ENCODE results near the gene IQGAP2. TPM values are rescaled to one million over a fixed set of nuclear protein-coding genes. Genes with fewer than 3 reads are reported as not detected.
"Not testable (repeated sequence)": the region's sequence is repeated elsewhere in the genome, so short reads cannot be mapped to it uniquely, and the experiment has no call there.

Gene IQGAP2
- polyA plus RNA-seq, 1 donor from 2014 or later, result 8.0 TPM

DNA sequence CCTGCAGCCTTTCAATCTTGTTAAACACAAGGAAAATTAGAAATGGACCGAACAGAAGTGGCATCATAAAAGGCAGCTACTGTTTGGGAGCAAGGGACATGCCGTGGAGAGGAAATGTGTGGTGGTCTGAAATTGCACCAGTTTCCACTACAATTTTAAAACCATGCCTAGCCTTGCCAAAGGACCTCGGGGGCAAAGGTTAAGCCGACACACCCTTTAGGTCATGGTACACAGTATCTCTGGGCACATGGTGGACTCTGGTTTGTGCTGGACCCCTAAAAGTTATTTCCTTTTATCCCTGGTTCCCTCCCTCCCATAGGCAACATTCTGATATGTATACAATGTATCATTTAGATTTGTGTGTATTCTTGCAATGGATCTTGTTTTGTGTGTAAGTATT, 142.1 kb downstream of the IQGAP2 start:
- peaks cover 2% of the 10 kb centered on the region for H3K36me3 Mint-ChIP-seq
- H3K4me1 Mint-ChIP-seq, result peaks cover 7 to 22% (median 18%) of the 10 kb centered on the region in 3 donors
- H3K27me3 Mint-ChIP-seq, result peaks cover 5% of the 10 kb centered on the region
- no peak overlapping the region for H3K4me3 Mint-ChIP-seq
- H3K27ac Mint-ChIP-seq, result no peak overlapping the region
- H3K9me3 Mint-ChIP-seq, result no peaks in the 10 kb centered on the region

DNA sequence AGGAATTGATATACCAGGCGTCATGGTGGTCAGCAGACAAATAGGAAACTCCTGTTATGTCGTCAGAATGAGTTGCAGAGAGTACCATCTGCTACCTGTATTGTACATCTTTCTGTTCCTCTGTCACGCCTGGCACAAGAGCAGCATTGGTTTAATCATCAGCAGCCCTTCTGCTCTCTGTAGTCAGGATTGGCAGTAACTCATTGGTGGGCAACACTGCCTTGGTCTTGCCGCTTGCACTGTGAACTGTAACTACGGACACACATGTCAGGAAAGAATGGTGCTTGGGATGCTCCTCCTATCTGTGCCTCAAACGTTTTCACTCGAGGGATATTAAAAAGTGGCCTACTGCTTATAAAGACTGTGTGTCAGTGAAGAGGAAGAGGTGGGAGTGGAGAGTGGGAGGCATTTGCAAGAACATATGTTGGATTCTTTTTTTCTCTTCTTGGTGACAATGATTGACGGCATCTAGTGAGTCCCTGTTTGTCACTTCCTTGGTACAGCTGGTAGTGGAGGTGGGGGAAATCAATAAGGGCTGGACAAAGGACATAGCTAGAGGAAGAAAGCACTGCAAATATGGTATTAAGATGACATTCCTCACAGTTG, 143.5 kb downstream of the IQGAP2 start:
- no peaks in the 10 kb centered on the region for H3K9me3 Mint-ChIP-seq
- peak overlapping the region; percentile 15 to 97 (median 88) for H3K27ac Mint-ChIP-seq
- H3K36me3 Mint-ChIP-seq, result peaks cover 2% of the 10 kb centered on the region
- H3K4me3 Mint-ChIP-seq, result peak overlapping the region in 3 of 4 donors; percentile 17 to 84 (median 75)
- H3K27me3 Mint-ChIP-seq, result peaks cover 2% of the 10 kb centered on the region
- peaks cover 7 to 22% (median 20%) of the 10 kb centered on the region in 3 donors for H3K4me1 Mint-ChIP-seq

DNA sequence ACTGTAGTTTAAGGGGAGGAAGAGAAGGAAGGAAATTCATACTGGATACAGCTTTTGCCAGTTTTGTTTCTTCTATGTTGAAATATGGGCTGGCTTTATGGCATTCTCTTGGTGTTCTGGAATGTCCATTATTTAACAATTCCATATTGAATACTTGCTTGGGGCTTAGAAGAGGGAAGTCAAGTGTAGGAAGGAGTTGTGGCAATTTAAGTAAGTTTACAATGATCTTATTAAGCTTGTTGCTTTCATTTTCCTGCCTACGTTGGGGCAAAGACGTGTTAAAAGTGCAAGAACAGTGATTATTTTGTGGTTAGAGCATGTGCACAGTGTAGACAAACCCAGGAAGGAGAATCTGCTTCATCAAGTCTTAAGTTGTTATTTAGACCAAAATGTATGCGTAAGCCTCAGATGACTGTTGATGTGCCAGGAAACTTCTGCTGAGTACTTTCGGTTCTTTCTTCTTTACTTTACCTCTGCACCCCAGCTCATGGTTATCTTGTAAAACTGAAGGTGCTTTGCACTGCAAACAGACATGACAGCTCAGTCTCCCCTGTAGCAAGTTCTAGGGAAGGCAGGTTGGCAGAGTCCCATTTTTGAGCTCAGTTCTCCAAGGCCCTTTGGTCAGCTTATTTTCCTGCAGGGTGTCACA, 144.3 kb downstream of the IQGAP2 start:
- peaks cover 4% of the 10 kb centered on the region for H3K36me3 Mint-ChIP-seq
- peak overlapping the region; percentile 2 to 84 (median 70) for H3K4me3 Mint-ChIP-seq
- peak overlapping the region; percentile 15 to 97 (median 88) for H3K27ac Mint-ChIP-seq
- peaks cover 7 to 22% (median 20%) of the 10 kb centered on the region in 3 donors for H3K4me1 Mint-ChIP-seq
- peaks cover 2% of the 10 kb centered on the region for H3K27me3 Mint-ChIP-seq
- H3K9me3 Mint-ChIP-seq, result peaks cover 0 to 3% (median 0%) of the 10 kb centered on the region in 3 donors

DNA sequence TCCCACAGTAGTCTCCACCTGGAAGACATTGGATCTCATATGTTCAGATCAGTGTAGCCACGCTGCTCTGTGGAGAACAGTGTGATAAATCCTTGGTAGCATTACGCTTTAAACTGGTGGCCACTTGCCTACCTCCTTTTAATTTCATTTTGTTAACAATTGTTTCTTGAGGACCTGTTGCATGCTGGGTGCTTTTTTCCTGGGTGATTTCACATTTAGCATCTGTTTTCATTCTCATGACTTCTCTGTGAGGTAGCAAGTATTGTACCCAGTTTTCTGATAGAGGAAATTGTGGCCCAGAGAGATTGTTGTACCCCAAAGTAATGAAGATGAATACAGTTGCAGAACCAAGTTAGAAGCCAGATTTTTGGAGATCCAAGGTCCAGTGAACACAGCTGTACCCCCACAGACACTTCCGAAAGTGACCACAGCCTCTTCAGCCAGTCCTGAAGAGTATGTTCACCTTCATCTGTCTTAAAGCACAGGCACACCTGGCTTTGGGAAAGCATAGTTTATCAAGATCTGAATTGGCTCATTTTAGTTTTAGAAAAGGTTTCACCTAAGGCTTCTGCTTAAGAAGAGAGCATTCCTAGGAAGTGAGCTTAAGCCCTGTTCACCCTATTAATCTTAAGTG, 144.9 kb downstream of the IQGAP2 start:
- peaks cover 4% of the 10 kb centered on the region for H3K36me3 Mint-ChIP-seq
- peaks cover 2% of the 10 kb centered on the region for H3K27me3 Mint-ChIP-seq
- H3K4me1 Mint-ChIP-seq, result peaks cover 7 to 24% (median 20%) of the 10 kb centered on the region in 3 donors
- peaks cover 0 to 3% (median 0%) of the 10 kb centered on the region in 3 donors for H3K9me3 Mint-ChIP-seq
- H3K27ac Mint-ChIP-seq, result peak overlapping the region; percentile 15 to 97 (median 88)
- peak overlapping the region in 2 of 4 donors; percentile 75 to 84 for H3K4me3 Mint-ChIP-seq

DNA sequence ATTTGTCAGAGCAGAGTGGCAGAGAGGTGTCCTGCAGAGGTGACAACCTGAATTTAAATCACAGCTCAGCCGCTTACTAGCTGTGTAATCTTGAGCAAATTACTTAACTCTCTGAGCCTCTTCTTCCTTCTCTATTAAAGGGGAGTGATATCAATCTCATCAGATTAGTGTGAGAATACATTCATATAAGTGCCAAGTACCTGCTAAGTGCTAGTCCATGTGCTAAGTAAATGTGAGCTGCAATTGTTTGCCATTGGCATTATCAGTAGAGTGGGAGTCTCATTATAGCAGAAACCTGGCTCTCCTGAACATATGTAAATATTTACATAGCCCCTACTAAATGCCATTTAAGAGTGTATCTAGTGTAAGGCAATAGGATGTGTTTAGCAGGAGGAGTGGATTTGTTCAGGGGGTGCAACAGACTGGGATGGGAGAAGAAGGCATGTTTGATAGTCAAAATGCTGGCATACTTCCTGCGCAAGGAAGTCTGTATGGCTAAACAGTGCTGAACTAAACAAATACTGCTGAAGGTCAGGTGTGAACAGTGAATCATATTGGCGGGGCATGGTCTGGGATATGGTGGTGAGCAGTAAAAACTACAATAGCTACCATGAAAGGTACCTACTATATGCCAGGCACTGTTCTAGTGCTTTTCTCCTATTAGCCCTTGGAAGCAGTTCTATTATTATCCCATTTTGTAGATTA, 145.6 kb downstream of the IQGAP2 start:
- peak overlapping the region in 2 of 3 donors; percentile 8 to 97 for H3K27ac Mint-ChIP-seq
- H3K27me3 Mint-ChIP-seq, result no peaks in the 10 kb centered on the region
- peaks cover 0 to 3% (median 0%) of the 10 kb centered on the region in 3 donors for H3K9me3 Mint-ChIP-seq
- H3K4me1 Mint-ChIP-seq, result peaks cover 9 to 22% (median 18%) of the 10 kb centered on the region in 3 donors
- peak overlapping the region in 1 of 4 donors; percentile 18 for H3K4me3 Mint-ChIP-seq
- peaks cover 2% of the 10 kb centered on the region for H3K36me3 Mint-ChIP-seq

DNA sequence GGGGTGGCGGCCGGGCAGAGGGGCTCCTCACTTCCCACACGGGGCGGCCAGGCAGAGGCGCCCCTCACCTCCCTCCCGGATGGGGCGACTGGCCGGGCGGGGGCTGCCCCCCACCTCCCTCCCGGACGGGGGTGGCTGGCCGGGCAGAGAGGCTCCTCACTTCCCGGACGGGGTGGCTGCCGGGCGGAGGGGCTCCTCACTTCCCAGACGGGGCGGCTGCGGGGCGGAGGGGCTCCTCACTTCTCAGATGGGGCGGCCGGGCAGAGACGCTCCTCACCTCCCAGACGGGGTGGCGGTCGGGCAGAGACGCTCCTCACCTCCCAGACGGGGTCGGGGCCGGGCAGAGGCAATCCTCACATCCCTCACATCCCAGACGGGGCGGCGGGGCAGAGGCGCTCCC, 147.8 kb downstream of the IQGAP2 start:
- H3K4me1 Mint-ChIP-seq, result peaks cover 10 to 22% (median 17%) of the 10 kb centered on the region in 3 donors
- not testable (repeated sequence) for H3K27ac Mint-ChIP-seq, H3K4me3 Mint-ChIP-seq, H3K36me3 Mint-ChIP-seq, H3K27me3 Mint-ChIP-seq, H3K9me3 Mint-ChIP-seq

DNA sequence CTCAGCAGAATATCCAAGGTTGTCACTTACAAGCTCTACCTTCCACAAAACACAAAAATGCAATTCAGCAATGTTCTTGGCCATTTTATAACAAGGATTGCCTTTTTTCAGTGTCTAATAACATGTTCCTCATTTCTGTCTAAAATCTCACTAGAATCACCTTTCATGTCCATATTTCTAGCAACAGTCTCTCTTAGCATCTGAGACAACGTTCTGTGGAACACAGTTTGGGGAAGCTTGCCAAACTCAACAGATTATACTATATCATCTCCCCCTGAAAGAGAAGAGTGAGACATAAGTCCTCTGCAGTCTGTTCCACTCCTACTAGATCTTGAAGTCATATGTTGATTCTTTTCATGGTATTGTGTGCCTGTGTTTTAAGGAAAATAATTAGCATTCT, 149.5 kb downstream of the IQGAP2 start:
- Mint-ChIP-seq H3K4me1 (peaks cover 9 to 18% (median 16%) of the 10 kb centered on the region in 3 donors), H3K27me3 (no peaks in the 10 kb centered on the region), H3K36me3 (peaks cover 4% of the 10 kb centered on the region), H3K27ac (no peak overlapping the region), H3K4me3 (no peak overlapping the region), H3K9me3 (peaks cover 0 to 3% (median 0%) of the 10 kb centered on the region in 3 donors)

DNA sequence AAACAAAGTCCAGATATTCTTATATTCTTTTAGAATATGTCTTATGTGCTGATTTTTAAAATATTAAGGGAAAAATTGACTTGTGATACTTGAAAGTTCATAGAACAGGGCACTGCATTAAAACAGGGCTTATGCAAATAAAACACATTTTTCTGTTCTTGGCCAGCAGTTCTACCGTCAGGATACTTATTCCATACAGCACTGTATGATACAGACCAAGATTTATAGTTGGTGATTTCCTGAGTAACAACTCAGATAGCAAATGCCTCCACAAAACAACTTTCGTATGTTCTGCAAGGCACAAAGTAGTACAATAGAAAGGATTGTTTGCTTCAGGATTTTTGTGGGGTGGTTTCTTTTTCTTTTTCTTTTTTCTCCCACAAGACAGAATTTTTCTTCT, 150.2 kb downstream of the IQGAP2 start:
- no peak overlapping the region for H3K4me3 Mint-ChIP-seq
- H3K27me3 Mint-ChIP-seq, result no peaks in the 10 kb centered on the region
- H3K9me3 Mint-ChIP-seq, result peaks cover 0 to 3% (median 0%) of the 10 kb centered on the region in 3 donors
- peaks cover 4% of the 10 kb centered on the region for H3K36me3 Mint-ChIP-seq
- H3K27ac Mint-ChIP-seq, result no peak overlapping the region
- H3K4me1 Mint-ChIP-seq, result peaks cover 8 to 12% (median 12%) of the 10 kb centered on the region in 3 donors

DNA sequence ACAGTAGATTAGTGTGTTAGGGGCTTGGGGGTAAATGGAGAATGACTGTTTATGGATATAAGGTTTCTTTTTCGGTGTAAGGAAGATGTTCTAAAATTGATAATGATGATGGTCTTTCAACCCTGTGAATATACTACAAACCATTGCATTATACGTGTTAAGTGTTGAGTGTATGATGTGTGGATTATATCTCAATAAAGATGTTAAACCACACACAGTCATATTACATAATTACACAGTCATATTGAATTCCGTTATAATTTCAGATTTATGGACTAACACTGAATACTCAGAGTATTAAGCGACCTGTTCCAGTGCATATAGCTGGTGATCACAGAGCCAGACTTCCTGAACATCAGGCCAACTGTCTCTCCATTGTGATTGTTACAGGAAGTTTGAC, 152.0 kb downstream of the IQGAP2 start:
- Mint-ChIP-seq H3K4me3 (no peak overlapping the region), H3K36me3 (peaks cover 5% of the 10 kb centered on the region), H3K27me3 (no peaks in the 10 kb centered on the region)

DNA sequence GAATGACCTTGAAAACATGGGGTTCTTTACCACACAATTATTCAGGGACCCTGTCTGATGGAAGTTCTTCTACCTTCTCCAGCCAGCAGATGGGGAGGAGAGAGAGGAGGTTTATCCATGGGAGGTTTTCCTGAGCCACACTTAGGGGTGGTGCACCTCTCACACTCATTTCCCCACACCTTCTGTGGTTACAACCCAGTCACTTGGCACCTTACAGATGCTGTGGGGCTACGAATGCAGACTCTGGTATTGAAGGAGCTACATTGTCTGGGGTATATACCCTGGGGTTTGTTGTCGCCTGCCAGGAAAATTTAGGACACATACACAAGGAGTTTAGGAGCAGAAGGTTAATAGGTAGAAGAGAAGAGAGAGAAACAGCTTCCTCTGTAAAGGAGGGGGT, 152.6 kb downstream of the IQGAP2 start:
- Mint-ChIP-seq H3K4me3 (no peak overlapping the region), H3K27me3 (no peaks in the 10 kb centered on the region), H3K4me1 (peaks cover 8 to 9% (median 9%) of the 10 kb centered on the region in 3 donors), H3K36me3 (peaks cover 5% of the 10 kb centered on the region), H3K9me3 (peaks cover 0 to 3% (median 0%) of the 10 kb centered on the region in 3 donors), H3K27ac (peak overlapping the region in 1 of 3 donors; percentile 9)

More for the DNA sequence above, 152.0 kb downstream of the IQGAP2 start:
- H3K9me3 Mint-ChIP-seq, result peaks cover 0 to 3% (median 0%) of the 10 kb centered on the region in 3 donors
- peaks cover 8 to 9% (median 9%) of the 10 kb centered on the region in 3 donors for H3K4me1 Mint-ChIP-seq
- no peak overlapping the region for H3K27ac Mint-ChIP-seq

DNA sequence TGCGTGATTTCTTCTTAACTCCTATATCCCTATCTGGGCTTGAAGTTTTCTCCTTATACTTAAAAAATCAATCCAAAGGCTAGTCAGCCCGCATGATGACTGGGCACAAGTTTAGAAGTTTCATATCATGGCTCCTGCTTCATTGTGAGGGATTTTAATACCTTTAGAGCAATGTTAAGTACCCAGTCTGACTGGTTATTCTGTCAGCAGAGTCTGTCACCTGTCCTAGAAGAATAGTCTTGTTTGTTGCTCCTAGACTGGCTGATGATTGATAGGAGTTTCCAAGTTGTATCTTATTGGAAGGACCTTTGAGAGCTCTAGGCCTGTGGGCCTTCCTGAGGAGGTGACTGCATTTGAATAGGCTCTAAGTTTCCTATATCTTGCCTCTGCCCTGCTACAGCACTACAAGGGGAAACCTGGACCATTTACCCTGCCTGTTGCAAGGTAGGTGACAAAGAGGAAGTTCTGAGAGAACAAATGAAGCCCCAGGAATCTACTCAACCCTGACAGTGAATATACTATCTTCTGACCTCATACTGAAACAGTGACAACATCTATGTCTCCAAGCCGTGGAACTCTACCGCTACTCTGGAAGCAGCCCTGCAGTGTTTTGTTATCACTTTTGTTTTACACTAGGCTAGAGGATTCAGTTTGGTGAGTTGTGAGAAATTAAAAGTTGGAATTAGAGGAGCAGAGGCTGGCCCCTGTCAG, 153.6 kb downstream of the IQGAP2 start:
- Mint-ChIP-seq H3K9me3 (peaks cover 0 to 3% (median 0%) of the 10 kb centered on the region in 3 donors), H3K27ac (peak overlapping the region; percentile 0 to 29 (median 11)), H3K36me3 (peaks cover 5% of the 10 kb centered on the region), H3K4me3 (no peak overlapping the region), H3K4me1 (peaks cover 8 to 9% (median 8%) of the 10 kb centered on the region in 3 donors), H3K27me3 (no peaks in the 10 kb centered on the region)

DNA sequence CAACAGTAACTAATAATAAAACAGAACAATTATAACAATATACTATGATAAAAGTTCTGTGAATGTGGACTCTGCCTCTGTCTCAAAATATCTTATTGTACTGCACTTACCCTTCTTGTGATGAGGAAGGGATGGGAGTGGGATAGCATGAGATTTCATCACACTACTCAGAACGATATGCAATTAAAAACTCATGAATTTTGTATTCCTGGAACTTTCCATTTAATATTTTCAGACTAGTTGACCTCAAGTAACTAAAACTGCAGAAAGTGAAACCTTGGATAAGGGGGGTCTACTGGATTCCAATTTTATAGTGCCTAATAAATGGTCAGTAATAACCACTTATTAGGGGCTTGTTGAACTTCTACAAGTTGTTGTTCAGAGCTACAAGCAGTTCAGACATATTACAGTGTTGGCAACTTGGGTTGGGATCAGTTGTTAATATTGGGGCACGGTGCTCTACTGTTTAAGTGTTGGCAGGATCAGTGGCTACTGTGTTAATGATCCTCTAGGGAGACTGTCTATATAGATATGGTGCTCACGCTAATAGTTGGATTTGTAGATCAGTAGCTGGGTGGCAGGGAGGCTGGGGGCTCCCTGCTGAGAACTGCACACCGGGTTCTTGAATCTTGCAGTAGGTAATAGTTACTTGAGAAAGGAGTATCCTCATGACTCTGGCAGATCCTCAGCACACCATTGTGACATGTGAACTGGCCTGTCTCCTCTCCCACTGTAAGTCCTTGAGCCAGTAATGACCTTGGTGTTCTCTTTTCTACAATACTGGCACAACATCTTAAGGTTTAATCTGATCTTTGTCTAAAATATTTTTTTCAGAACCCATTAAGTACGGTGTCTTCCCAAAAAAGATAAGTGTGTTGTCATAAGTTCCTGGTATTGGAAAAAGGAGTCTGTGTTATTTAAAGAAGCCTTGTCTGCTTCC, 158.1 kb downstream of the IQGAP2 start:
- H3K4me1 Mint-ChIP-seq, result peaks cover 4 to 8% (median 8%) of the 10 kb centered on the region in 3 donors
- H3K36me3 Mint-ChIP-seq, result peaks cover 3% of the 10 kb centered on the region
- H3K27ac Mint-ChIP-seq, result no peak overlapping the region
- no peak overlapping the region for H3K4me3 Mint-ChIP-seq
- H3K27me3 Mint-ChIP-seq, result no peaks in the 10 kb centered on the region
- no peaks in the 10 kb centered on the region for H3K9me3 Mint-ChIP-seq

DNA sequence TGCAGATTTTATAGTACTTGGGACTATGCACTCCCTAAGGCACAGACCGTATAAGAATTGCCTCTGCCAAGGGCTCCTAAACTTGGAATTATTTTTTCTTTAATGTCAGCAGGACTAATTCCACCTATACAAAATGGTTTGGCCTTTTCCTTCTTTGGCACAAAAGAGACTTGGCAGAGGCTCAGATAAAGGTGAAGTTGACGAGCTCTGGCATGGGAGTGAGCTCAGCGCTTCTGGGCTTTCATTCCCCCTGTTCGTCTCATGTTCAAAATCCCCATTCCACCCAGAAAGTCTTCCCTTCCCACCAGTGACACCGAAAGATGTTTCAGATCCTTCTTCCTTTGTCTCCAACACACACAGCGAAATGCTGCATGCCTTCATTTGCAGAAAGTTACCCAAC, 158.9 kb downstream of the IQGAP2 start:
- Mint-ChIP-seq H3K27me3 (peaks cover 4% of the 10 kb centered on the region), H3K27ac (no peak overlapping the region), H3K4me1 (peaks cover 2 to 3% (median 3%) of the 10 kb centered on the region in 3 donors), H3K4me3 (no peak overlapping the region), H3K9me3 (no peaks in the 10 kb centered on the region), H3K36me3 (peaks cover 2% of the 10 kb centered on the region)
